OCI-LY3 (cell line): ENCODE measurements around the gene PYM1.

Experiments
- H2AFZ ChIP-seq: fragments of 200-600, 300-600 bp; shearing (Covaris generic); 2 replicates; pipeline ENCODE4 v1.6.0; 2014; ENCODE audit warnings: antibody characterized with exemption, low read depth, low read length
- H3K27ac ChIP-seq: fragments of 200-600, 300-600 bp; sonication (generic); 2 replicates; pipeline ENCODE4 v1.5.1; 2014; ENCODE audit warnings: mild to moderate bottlenecking, low read length, moderate library complexity, mixed read lengths
- H3K27me3 ChIP-seq: fragments of 200-600, 300-600 bp; sonication (generic); 2 replicates; pipeline ENCODE4 v1.6.1; 2014; ENCODE audit warnings: low read depth, low read length, mixed read lengths
- H3K36me3 ChIP-seq: fragments of 200-600, 300-600 bp; sonication (generic); replicated peaks from 2 replicates; pipeline ENCODE3; 2014; ENCODE audit warnings: low read depth, low read length, mixed read lengths
- H3K4me1 ChIP-seq: fragments of 300-600, 200-600 bp; sonication (generic); 2 replicates; pipeline ENCODE4 v1.6.1; 2014; ENCODE audit warnings: low read length, mixed read lengths
- H3K4me2 ChIP-seq: fragments of 200-600, 300-600 bp; sonication (generic); 2 replicates; pipeline ENCODE4 v1.6.1; 2014; ENCODE audit warnings: low read length, mixed read lengths
- H3K4me3 ChIP-seq: fragments of 300-600, 200-600 bp; sonication (generic); 2 replicates; pipeline ENCODE4 v1.5.1; 2014; ENCODE audit warnings: antibody characterized with exemption, mild to moderate bottlenecking, low read length, moderate library complexity
- H3K79me2 ChIP-seq: fragments of 300-600, 200-600 bp; shearing (Covaris generic); 2 replicates; pipeline ENCODE4 v1.6.1; 2014; ENCODE audit warnings: mild to moderate bottlenecking, low read length, mixed read lengths
- H3K9ac ChIP-seq: fragments of 300-600, 200-600 bp; shearing (Covaris generic); 2 replicates; pipeline ENCODE4 v1.6.0; 2014; ENCODE audit warnings: mild to moderate bottlenecking, low read length, moderate library complexity
- H3K9me3 ChIP-seq: fragments of 200-600, 300-600 bp; shearing (Covaris generic); 2 replicates; pipeline ENCODE4 v1.6.1; 2014; ENCODE audit warnings: low read length, mixed read lengths; ENCODE audit not compliant: insufficient read depth
- H4K20me1 ChIP-seq: fragments of 200-600, 300-600 bp; sonication (generic); 2 replicates; pipeline ENCODE4 v1.6.1; 2016; ENCODE audit warnings: low read length, mixed read lengths; ENCODE audit not compliant: insufficient read depth
- EZH2phosphoT487 ChIP-seq: fragments of 200-600 bp; shearing (Covaris generic); IDR thresholded peaks from 2 replicates; pipeline ENCODE4 v1.6.1; 2018; ENCODE audit warnings: antibody characterized with exemption, mixed run types, low read depth
- TF ChIP-seq, protein P1 (sequence below): fragments of 200-600, 300-600 bp; sonication (generic); IDR thresholded peaks from 2 replicates; pipeline ENCODE4 v1.5.1; 2014; ENCODE audit warnings: antibody characterized with exemption, low read length, low read depth

PYM1 gene

GRCh38 chr12:55972911-55973598 is 45.4 kb upstream of the PYM1 start:
- H3K4me1 ChIP-seq, result peaks cover 26% of the 10 kb centered on the region
- no peaks in the 10 kb centered on the region for H3K27me3 ChIP-seq
- H3K9me3 ChIP-seq, result no peaks in the 10 kb centered on the region
- peak overlapping the region; percentile 73 for H3K4me2 ChIP-seq
- no peak overlapping the region for H2AFZ ChIP-seq
- H4K20me1 ChIP-seq, result no peaks in the 10 kb centered on the region
- peaks cover 27% of the 10 kb centered on the region for H3K36me3 ChIP-seq
- peak overlapping the region; percentile 81 for H3K4me3 ChIP-seq
- peak overlapping the region; percentile 51 for H3K27ac ChIP-seq
- TF ChIP-seq, protein P1, sequence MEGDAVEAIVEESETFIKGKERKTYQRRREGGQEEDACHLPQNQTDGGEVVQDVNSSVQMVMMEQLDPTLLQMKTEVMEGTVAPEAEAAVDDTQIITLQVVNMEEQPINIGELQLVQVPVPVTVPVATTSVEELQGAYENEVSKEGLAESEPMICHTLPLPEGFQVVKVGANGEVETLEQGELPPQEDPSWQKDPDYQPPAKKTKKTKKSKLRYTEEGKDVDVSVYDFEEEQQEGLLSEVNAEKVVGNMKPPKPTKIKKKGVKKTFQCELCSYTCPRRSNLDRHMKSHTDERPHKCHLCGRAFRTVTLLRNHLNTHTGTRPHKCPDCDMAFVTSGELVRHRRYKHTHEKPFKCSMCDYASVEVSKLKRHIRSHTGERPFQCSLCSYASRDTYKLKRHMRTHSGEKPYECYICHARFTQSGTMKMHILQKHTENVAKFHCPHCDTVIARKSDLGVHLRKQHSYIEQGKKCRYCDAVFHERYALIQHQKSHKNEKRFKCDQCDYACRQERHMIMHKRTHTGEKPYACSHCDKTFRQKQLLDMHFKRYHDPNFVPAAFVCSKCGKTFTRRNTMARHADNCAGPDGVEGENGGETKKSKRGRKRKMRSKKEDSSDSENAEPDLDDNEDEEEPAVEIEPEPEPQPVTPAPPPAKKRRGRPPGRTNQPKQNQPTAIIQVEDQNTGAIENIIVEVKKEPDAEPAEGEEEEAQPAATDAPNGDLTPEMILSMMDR, result no peak
- TF ChIP-seq EZH2phosphoT487, result no peak
- peaks cover 21% of the 10 kb centered on the region for H3K79me2 ChIP-seq
- peak overlapping the region; percentile 71 for H3K9ac ChIP-seq

- Histone ChIP-seq H3K4me3 (peak overlapping the region; percentile 81), H3K9me3 (no peaks in the 10 kb centered on the region), H3K9ac (peak overlapping the region; percentile 71; the same call in 1 of the 2 replicates), H2AFZ (no peak overlapping the region), H3K27ac (peak overlapping the region; percentile 51; the same call in 1 of the 2 replicates), H3K36me3 (peaks cover 27% of the 10 kb centered on the region), H3K4me1 (peaks cover 32% of the 10 kb centered on the region), H4K20me1 (no peaks in the 10 kb centered on the region), H3K4me2 (peak overlapping the region; percentile 73), H3K27me3 (no peaks in the 10 kb centered on the region), H3K79me2 (peaks cover 27% of the 10 kb centered on the region)
- TF ChIP-seq, protein P1, result no peak
- TF ChIP-seq EZH2phosphoT487, result no peak
These were observed 44.8 kb upstream of the PYM1 start for GRCh38 chr12:55972456-55972855.

GRCh38 chr12:55972042-55972441 is 44.3 kb upstream of the PYM1 start:
- Histone ChIP-seq H4K20me1 (no peaks in the 10 kb centered on the region), H3K36me3 (peaks cover 24% of the 10 kb centered on the region), H3K4me2 (no peak overlapping the region), H3K79me2 (peaks cover 31% of the 10 kb centered on the region), H3K27me3 (no peaks in the 10 kb centered on the region), H3K9me3 (no peaks in the 10 kb centered on the region), H3K9ac (no peak overlapping the region), H2AFZ (no peak overlapping the region), H3K4me3 (no peak overlapping the region), H3K27ac (no peak overlapping the region), H3K4me1 (peaks cover 34% of the 10 kb centered on the region)
- no peak for TF ChIP-seq EZH2phosphoT487
- TF ChIP-seq, protein P1, result no peak

- H3K4me1 ChIP-seq, result peaks cover 39% of the 10 kb centered on the region
- TF ChIP-seq, protein P1, result no peak
- TF ChIP-seq EZH2phosphoT487, result no peak
- H3K79me2 ChIP-seq, result peaks cover 31% of the 10 kb centered on the region
- H3K4me3 ChIP-seq, result no peak overlapping the region
- H3K9ac ChIP-seq, result no peak overlapping the region
- H3K27ac ChIP-seq, result no peak overlapping the region
- H3K36me3 ChIP-seq, result peaks cover 21% of the 10 kb centered on the region
- no peak overlapping the region for H2AFZ ChIP-seq
- H3K9me3 ChIP-seq, result no peaks in the 10 kb centered on the region
- no peaks in the 10 kb centered on the region for H4K20me1 ChIP-seq
- no peak overlapping the region for H3K4me2 ChIP-seq
- no peaks in the 10 kb centered on the region for H3K27me3 ChIP-seq
These were observed 43.1 kb upstream of the PYM1 start for GRCh38 chr12:55970775-55971174.
